K562 (cell line): ENCODE results near the gene PKIB. TPM values are rescaled to one million over a fixed set of nuclear protein-coding genes. Genes with fewer than 3 reads are reported as not detected.

Source experiments
- ATAC-seq: fragments of 200-7000 bp; cut with Tn5 transposase; 3 replicates; pipeline ENCODE4 v1.9.1; 2020; ENCODE audit warnings: moderate library complexity
- BruUV-seq: library from RNA; stranded (reverse); fragments of 400-500 nt; replicated peaks from 2 replicates; lab custom pipeline; 2021; lab: Mats Ljungman, UMichigan
- CTCF ChIA-PET: fragments of 300-600 bp; formaldehyde crosslinking; extraction: SDS; loops from one replicate; lab custom pipeline; 2021; ENCODE audit warnings: low intra/inter-chr PET ratio; lab: Yijun Ruan, JAX
- POLR2A ChIA-PET: fragments of 300-600, 350-650 bp; sonication (Branson Sonifier 250); formaldehyde crosslinking; extraction: SDS; loops from one replicate; lab custom pipeline; 2021; ENCODE audit warnings: antibody characterized with exemption, inconsistent platforms; lab: Yijun Ruan, JAX
- DNase-seq, 4 experiments: peaks; one replicate each; pipeline versions ENCODE4 v3.0.0 to v3.0.0-alpha.2; 2011 to 2018; ENCODE audit warnings: low spot score in 3 of 4, mixed read lengths in 3 of 4; ENCODE audit errors: extremely low read depth in 1 of 4
- FAIRE-seq: peaks from 2 replicates; lab custom pipeline; 2011; peaks lifted over from hg19 to GRCh38; lab: Jason Lieb, UNC
- H2AFZ ChIP-seq: 2 replicates; pipeline ENCODE4 v1.6.0; 2011; ENCODE audit warnings: low read depth, low read length, control low read depth, inconsistent platforms
- H3K27ac ChIP-seq: fragments of 200-600 bp; 3 replicates; pipeline ENCODE4 v1.8.0; 2011; ENCODE audit warnings: low read depth, mild to moderate bottlenecking, control low read depth, inconsistent platforms, low read length, moderate library complexity, mixed read lengths; ENCODE audit errors: extremely low read depth
- H3K27me3 ChIP-seq, 2 experiments: fragments of 300-600 bp in 1 of 2; 2 replicates in 1 of 2; 3 replicates in 1 of 2; pipeline versions ENCODE4 v1.6.0 to v1.8.0; 2011; ENCODE audit warnings: inconsistent platforms in 2 of 2, low read length in 2 of 2, mild to moderate bottlenecking in 1 of 2, mixed read lengths in 1 of 2, moderate library complexity in 1 of 2; ENCODE audit not compliant: control insufficient read depth in 2 of 2, insufficient read depth in 2 of 2
- H3K36me3 ChIP-seq: fragments of 300-600 bp; 3 replicates; pipeline ENCODE4 v1.8.0; 2011; ENCODE audit warnings: mild to moderate bottlenecking, low read length, inconsistent platforms; ENCODE audit not compliant: control insufficient read depth, insufficient read depth
- H3K4me1 ChIP-seq, 2 experiments: fragments of 200-600 bp in 1 of 2; replicated peaks in 1 of 2; 2 replicates in 1 of 2; 3 replicates in 1 of 2; pipeline versions ENCODE4 v1.5.1 to v1.8.0; 2011; ENCODE audit warnings: inconsistent platforms in 2 of 2, low read length in 2 of 2, mild to moderate bottlenecking in 1 of 2, mixed read lengths in 1 of 2, moderate library complexity in 1 of 2; ENCODE audit not compliant: control insufficient read depth in 2 of 2, insufficient read depth in 2 of 2
- H3K4me2 ChIP-seq: 2 replicates; pipeline ENCODE4 v1.6.1; 2011; ENCODE audit warnings: low read length, control low read depth, inconsistent platforms, mixed read lengths; ENCODE audit not compliant: insufficient read depth
- H3K4me3 ChIP-seq: fragments of 200-600 bp; sonication (generic), shearing (Covaris generic); 2 replicates; pipeline ENCODE4 v1.5.1; 2016; ENCODE audit warnings: control low read depth, inconsistent platforms
- H3K79me2 ChIP-seq: fragments of 200-600 bp; 3 replicates; pipeline ENCODE4 v1.8.0; 2011; ENCODE audit warnings: low read length, inconsistent platforms; ENCODE audit not compliant: control insufficient read depth, insufficient read depth
- H3K9ac ChIP-seq, 2 experiments: 2 replicates each; pipeline versions ENCODE4 v1.6.0 to v1.6.1; 2011; ENCODE audit warnings: low read depth in 2 of 2, low read length in 2 of 2, control low read depth in 1 of 2, inconsistent platforms in 1 of 2, mild to moderate bottlenecking in 1 of 2, mixed read lengths in 1 of 2; ENCODE audit not compliant: insufficient read depth in 1 of 2
- H3K9me1 ChIP-seq: one replicate; pipeline ENCODE4 v1.6.0; 2011; ENCODE audit warnings: inconsistent platforms, mild to moderate bottlenecking, low read length, moderate library complexity; ENCODE audit not compliant: control insufficient read depth, insufficient read depth
- H3K9me3 ChIP-seq: replicated peaks from 2 replicates; pipeline ENCODE4 v1.5.1; 2011; ENCODE audit warnings: low read depth, low read length, inconsistent platforms; ENCODE audit not compliant: control insufficient read depth, insufficient read depth
- H4K20me1 ChIP-seq: replicated peaks from 2 replicates; pipeline ENCODE4 v1.6.1; 2011; ENCODE audit warnings: low read length, inconsistent platforms, mixed read lengths; ENCODE audit not compliant: control insufficient read depth, insufficient read depth
- BCOR ChIP-seq: fragments of 450-650 bp; IDR thresholded peaks from 2 replicates; pipeline ENCODE4 v1.6.1; 2016
- CBX2 ChIP-seq: fragments of 200-600 bp; sonication (generic); IDR thresholded peaks from one replicate; pipeline ENCODE4 v1.6.1; 2012; ENCODE audit warnings: mild to moderate bottlenecking, low read length, inconsistent platforms; ENCODE audit not compliant: insufficient read depth, poor library complexity, severe bottlenecking
- CC2D1A ChIP-seq: fragments of 450-650 bp; IDR thresholded peaks from 2 replicates; pipeline ENCODE4 v1.6.1; 2017; ENCODE audit warnings: mild to moderate bottlenecking
- COPS2 ChIP-seq: fragments of 450-650 bp; conservative IDR thresholded peaks from 2 replicates; pipeline ENCODE4 v1.6.1; 2016; ENCODE audit warnings: mild to moderate bottlenecking, moderate library complexity
- HNRNPUL1 ChIP-seq: fragments of 200-400 bp; formaldehyde crosslinking; IDR thresholded peaks from 2 replicates; pipeline ENCODE4 v1.6.1; 2017; ENCODE audit warnings: low read length
- RBM25 ChIP-seq: fragments of 200-400 bp; formaldehyde crosslinking; IDR thresholded peaks from 2 replicates; pipeline ENCODE4 v1.6.1; 2018; ENCODE audit warnings: low read length, low read depth, moderate library complexity; ENCODE audit not compliant: severe bottlenecking
- U2AF2 ChIP-seq: fragments of 200-400 bp; formaldehyde crosslinking; optimal IDR thresholded peaks from 2 replicates; pipeline ENCODE3; 2017; ENCODE audit warnings: low read depth, mild to moderate bottlenecking, low read length
- ZFP36 ChIP-seq: fragments of 150-350 bp; IDR thresholded peaks from 2 replicates; pipeline ENCODE4 v1.6.1; 2018; ENCODE audit warnings: low read length, low read depth; ENCODE audit not compliant: partially characterized antibody
- WGBS: fragments of 100-300 bp; shearing (Covaris generic); methylation state at CpG from one replicate; pipeline ENCODE4 v1.1.6; 2016; ENCODE audit warnings: low coverage, mixed read lengths; ENCODE audit not compliant: insufficient coverage; ENCODE audit errors: missing lambda C conversion rate; 5-methylcytosine and 5-hydroxymethylcytosine counted together
- in situ Hi-C: fragments of 300-500 bp; cut with MboI; formaldehyde crosslinking; loops from 4 replicates; pipeline ENCODE4 v1.15.0; 2018; ENCODE audit warnings: inconsistent platforms, mixed read lengths
- intact Hi-C: fragments of 100-400 bp; cut with micrococcal nuclease; formaldehyde crosslinking; loops from 2 replicates; pipeline ENCODE4 v1.14.2; 2022
- polyA plus RNA-seq, 8 experiments: library from polyadenylated mRNA; depleted of rRNA in 4 of 8; stranded (reverse) in 5 of 8; unstranded in 3 of 8; fragments of >200 nt; fragmentation: Nextera tagmentation in 2 of 8; fragmentation: Illumina TruSeq in 1 of 8; extraction: Ambion mirVana in 2 of 8; extraction: Trizol in 1 of 8; gene quantifications; 2 replicates each; pipeline versions ENCODE4 v1.2.1 to v1.2.3, GENCODE V29; 2011 to 2014; ENCODE audit warnings: inconsistent platforms in 1 of 8, missing spikeins in 1 of 8
- total RNA-seq, 7 experiments: library from RNA; depleted of rRNA in 6 of 7; stranded (reverse); fragments of >200 nt in 6 of 7; fragmentation: Illumina TruSeq in 2 of 7; extraction: Trizol in 2 of 7; gene quantifications; 2 replicates each; pipeline versions ENCODE4 v1.2.1 to v1.2.3, GENCODE V29; 2011 to 2021; ENCODE audit warnings: low replicate concordance in 1 of 7

Gene PKIB
- total and polyA plus RNA-seq, 9 of the 15 experiments (the other 6 are each of a cell fraction or from before 2014, with no cell fraction given), result 14.8 to 37.5 (median 27.4) TPM

GRCh38 chr6:122714059-122714458, 103.9 kb downstream of the PKIB start (continued):
- TF ChIP-seq CBX2, result no peak

GRCh38 chr6:122715725-122716124, 105.5 kb downstream of the PKIB start:
- no peak overlapping the region for H3K4me3 ChIP-seq
- DNase-seq, result peak in 2 of 4 experiments; percentile 17 to 22
- no peaks in the 10 kb centered on the region for H3K9me1 ChIP-seq
- H3K36me3 ChIP-seq, result no peaks in the 10 kb centered on the region
- in situ Hi-C loops, result no loop called here
- CTCF ChIA-PET, result no interaction called here
- POLR2A ChIA-PET, result no interaction called here
- H3K4me2 ChIP-seq, result no peak overlapping the region
- no peaks in the 10 kb centered on the region for H4K20me1 ChIP-seq
- H2AFZ ChIP-seq, result no peak overlapping the region
- TF ChIP-seq BCOR (0 out of 2 replicates have a peak, but pooled peaks have one; percentile 28), COPS2 (no peak), CC2D1A (no peak), HNRNPUL1 (no peak), RBM25 (peak; percentile 73), U2AF2 (no peak), ZFP36 (peak; percentile 26)
- TF ChIP-seq, all 486 proteins: peak for 3
- ATAC-seq (no peak), FAIRE-seq (no peak)
- Histone ChIP-seq H3K27me3 (no peaks in the 10 kb centered on the region), H3K9ac (no peak overlapping the region), H3K9me3 (no peaks in the 10 kb centered on the region), H3K27ac (no peak overlapping the region), H3K79me2 (no peaks in the 10 kb centered on the region), H3K4me1 (peaks cover 5 to 29% of the 10 kb centered on the region in 2 experiments; a peak in 3 of 5 replicates)
- BruUV-seq, result no TSS peak
- 29% methylated on average over 2 of the region's 2 CpGs for WGBS
- intact Hi-C loops, result no loop called here
